CD4-positive, CD25-positive, alpha-beta regulatory T cell (primary cell): ENCODE measurements around the gene RFX1. TPM values are rescaled to one million over a fixed set of nuclear protein-coding genes. Genes with fewer than 3 reads are reported as not detected.

Experiments
- ATAC-seq, 2 donors: fragments of 150-1000 bp; cut with Tn5 transposase; one replicate each; pipeline ENCODE4 v1.10.0; 2021; ENCODE audit warnings: low read depth in 2 of 2, moderate number of reproducible peaks in 2 of 2, moderate library complexity in 1 of 2
- DNase-seq, 3 donors: peaks; one replicate each; pipeline versions ENCODE4 v3.0.0 to v3.0.0-alpha.2; 2012 to 2022; ENCODE audit warnings: mixed read lengths in 1 of 3
- H3K27ac ChIP-seq: one replicate; pipeline ENCODE4 v1.7.0; 2013; ENCODE audit warnings: mild to moderate bottlenecking, low read length; ENCODE audit not compliant: insufficient read depth, poor library complexity, severe bottlenecking
- H3K27me3 ChIP-seq: one replicate; pipeline ENCODE4 v1.7.0; 2013; ENCODE audit warnings: low read length; ENCODE audit not compliant: control insufficient read depth, insufficient read depth
- H3K36me3 ChIP-seq: one replicate; pipeline ENCODE4 v1.7.0; 2013; ENCODE audit warnings: mild to moderate bottlenecking, low read length, moderate library complexity; ENCODE audit not compliant: control insufficient read depth, insufficient read depth
- H3K4me1 ChIP-seq: 2 replicates; pipeline ENCODE4 v1.7.0; 2013; ENCODE audit warnings: mild to moderate bottlenecking, low read length; ENCODE audit not compliant: insufficient read depth, control insufficient read depth, poor library complexity, severe bottlenecking
- H3K4me3 ChIP-seq: one replicate; pipeline ENCODE4 v1.7.0; 2013; ENCODE audit warnings: low read depth, mild to moderate bottlenecking, low read length, moderate library complexity
- H3K9me3 ChIP-seq, 2 experiments: 1 replicate in 1 of 2; 2 replicates in 1 of 2; pipeline ENCODE4 v1.7.0; 2013; ENCODE audit warnings: low read length in 2 of 2, mild to moderate bottlenecking in 1 of 2, moderate library complexity in 1 of 2; ENCODE audit not compliant: control insufficient read depth in 2 of 2
- H3K27ac Mint-ChIP-seq, 3 donors: one replicate each; pipeline ENCODE4 v1.8.0; 2020 to 2022; ENCODE audit warnings: mild to moderate bottlenecking in 3 of 3, mixed read lengths in 3 of 3, moderate library complexity in 2 of 3
- H3K27me3 Mint-ChIP-seq: one replicate; pipeline ENCODE4 v1.8.0; 2022; ENCODE audit warnings: mild to moderate bottlenecking, mixed read lengths
- H3K36me3 Mint-ChIP-seq: one replicate; pipeline ENCODE4 v1.8.0; 2020; ENCODE audit warnings: mixed read lengths
- H3K4me1 Mint-ChIP-seq, 4 donors: one replicate each; pipeline ENCODE4 v1.8.0; 2020 to 2022; ENCODE audit warnings: mixed read lengths in 4 of 4, mild to moderate bottlenecking in 1 of 4
- H3K4me3 Mint-ChIP-seq, 4 donors: one replicate each; pipeline ENCODE4 v1.8.0; 2020 to 2022; ENCODE audit warnings: mild to moderate bottlenecking in 4 of 4, mixed read lengths in 4 of 4, moderate library complexity in 3 of 4
- H3K9me3 Mint-ChIP-seq, 7 donors: one replicate each; pipeline ENCODE4 v1.8.0; 2020 to 2022; ENCODE audit warnings: mixed read lengths in 7 of 7, mild to moderate bottlenecking in 3 of 7, moderate library complexity in 2 of 7
- polyA plus RNA-seq, 4 donors: library from polyadenylated mRNA; unstranded; fragments of 300-500 nt; fragmentation: Illumina TruSeq; gene quantifications; one replicate each; pipeline ENCODE4 v1.2.3, GENCODE V29; 2021
- total RNA-seq: library from RNA; stranded (reverse); gene quantifications from one replicate; pipeline ENCODE4 v1.2.3, GENCODE V29; 2022

RFX1 gene
- total RNA-seq (23.2 TPM), polyA plus RNA-seq (1 to 10 TPM in 2 of 4 donors, under 1 TPM in 2; 0.48 to 1.6 (median 0.83) TPM)

DNA sequence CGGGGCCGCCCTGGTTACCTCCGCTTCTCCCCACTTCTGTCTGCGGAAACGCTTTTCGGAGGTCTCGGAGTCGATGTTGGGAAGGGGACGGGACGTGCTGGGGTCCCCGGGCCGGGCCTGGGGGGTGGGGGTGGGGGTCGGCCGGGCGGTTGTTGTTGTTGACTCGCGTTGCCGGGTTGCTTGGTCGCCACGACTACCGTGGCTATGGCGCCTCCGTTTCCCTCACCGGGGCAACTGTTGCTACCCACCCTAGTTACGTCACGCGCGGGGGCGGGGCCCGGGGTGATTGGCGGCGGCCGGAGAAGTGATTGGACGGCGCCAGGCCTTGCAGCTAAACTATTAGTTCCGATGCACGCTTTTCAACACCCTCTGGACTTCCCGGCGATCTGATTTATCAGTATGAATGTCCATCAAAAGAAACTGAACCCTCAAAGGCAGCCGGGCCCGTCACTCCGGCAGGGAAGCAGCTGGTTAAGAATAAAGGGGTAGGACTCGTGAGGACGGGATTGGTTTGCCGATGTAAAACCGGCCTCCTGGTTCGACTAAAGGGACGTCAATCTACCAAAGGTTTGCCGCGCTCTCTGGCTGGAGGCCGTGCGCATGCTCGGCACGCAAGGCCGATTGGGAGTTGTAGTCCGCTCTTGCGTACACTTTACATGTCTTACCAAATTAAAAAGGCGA, at the start of gene RFX1:
Gene RFX1, minus strand, starts transcription at position 236 of the 681 bp plus-strand sequence. CDS start 12,477 bp downstream, outside the sequence.
- Histone ChIP-seq H3K4me1 (peaks cover 50% of the 10 kb centered on the region), H3K27me3 (no peaks in the 10 kb centered on the region), H3K9me3 (no peaks in the 10 kb centered on the region), H3K27ac (peak within 1 kb of the TSS; percentile 100), H3K36me3 (no peaks in the 10 kb centered on the region), H3K4me3 (peak within 1 kb of the TSS; percentile 81)
- DNase-seq: peak; percentile 100
- H3K9me3 Mint-ChIP-seq: no peaks in the 10 kb centered on the region
- ATAC-seq: peak; percentile 79 to 80
- peaks cover 12 to 45% (median 29%) of the 10 kb centered on the region in 4 donors for H3K4me1 Mint-ChIP-seq
- H3K36me3 Mint-ChIP-seq: no peaks in the 10 kb centered on the region
- H3K27ac Mint-ChIP-seq: peak within 1 kb of the TSS; percentile 98 to 99 (median 99)
- H3K4me3 Mint-ChIP-seq: peak within 1 kb of the TSS; percentile 89 to 96 (median 92)
- peaks cover 11% of the 10 kb centered on the region for H3K27me3 Mint-ChIP-seq

- peaks cover 0 to 29% (median 8%) of the 10 kb centered on the region in 4 donors for H3K4me1 Mint-ChIP-seq
- DNase-seq: no peak
- peaks cover 36% of the 10 kb centered on the region for H3K27me3 Mint-ChIP-seq
Observed at GRCh38 chr19:14055396-14055795, 49.3 kb upstream of the RFX1 start.

DNA sequence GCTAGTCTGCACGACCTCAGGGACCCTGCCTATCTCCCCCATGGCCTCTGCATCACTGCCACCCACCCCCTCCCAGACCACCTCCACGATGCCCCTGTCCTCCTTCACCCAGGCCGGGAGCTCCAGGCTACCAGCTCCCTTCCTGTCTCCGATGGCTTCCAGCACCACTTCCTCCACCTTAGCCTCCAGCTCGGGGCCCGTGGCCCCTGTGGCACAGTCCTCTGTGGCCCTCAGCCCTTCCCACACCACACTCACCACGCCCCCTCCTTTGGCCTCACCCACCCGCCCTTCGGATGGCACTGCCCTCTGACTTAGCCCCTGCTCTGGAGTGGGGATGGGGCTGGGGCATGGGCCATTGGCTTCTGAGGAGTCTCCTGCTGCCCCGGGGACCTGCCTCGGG, 48.6 kb upstream of the RFX1 start:
- no peak for ATAC-seq

More at GRCh38 chr19:14055396-14055795, 49.3 kb upstream of the RFX1 start:
- Histone ChIP-seq H3K27me3 (peaks cover 10% of the 10 kb centered on the region), H3K9me3 (no peaks in the 10 kb centered on the region), H3K4me1 (peaks cover 17% of the 10 kb centered on the region), H3K27ac (no peak overlapping the region), H3K4me3 (no peak overlapping the region), H3K36me3 (peaks cover 26% of the 10 kb centered on the region)
- ATAC-seq: no peak
- H3K9me3 Mint-ChIP-seq: peaks cover 0 to 3% (median 0%) of the 10 kb centered on the region in 7 donors
- H3K36me3 Mint-ChIP-seq: peaks cover 16% of the 10 kb centered on the region
- no peak overlapping the region for H3K4me3 Mint-ChIP-seq
- no peak overlapping the region for H3K27ac Mint-ChIP-seq

GRCh38 chr19:14054099-14054498, 48.0 kb upstream of the RFX1 start:
- Mint-ChIP-seq H3K27ac (peak overlapping the region in 2 of 3 donors; percentile 33 to 46), H3K4me3 (no peak overlapping the region), H3K9me3 (peaks cover 0 to 3% (median 0%) of the 10 kb centered on the region in 7 donors), H3K4me1 (peaks cover 0 to 23% (median 8%) of the 10 kb centered on the region in 4 donors), H3K27me3 (peaks cover 25% of the 10 kb centered on the region), H3K36me3 (peaks cover 23% of the 10 kb centered on the region)
- H3K4me3 ChIP-seq: no peak overlapping the region
- no peaks in the 10 kb centered on the region for H3K9me3 ChIP-seq
- H3K27ac ChIP-seq: no peak overlapping the region
- H3K36me3 ChIP-seq: peaks cover 34% of the 10 kb centered on the region
- no peak for ATAC-seq
- DNase-seq: no peak
- H3K4me1 ChIP-seq: peaks cover 17% of the 10 kb centered on the region
- peaks cover 8% of the 10 kb centered on the region for H3K27me3 ChIP-seq

More for the DNA sequence above, 48.6 kb upstream of the RFX1 start:
- H3K4me1 ChIP-seq: peaks cover 17% of the 10 kb centered on the region
- no peaks in the 10 kb centered on the region for H3K9me3 ChIP-seq
- peaks cover 22% of the 10 kb centered on the region for H3K36me3 Mint-ChIP-seq
- H3K36me3 ChIP-seq: peaks cover 31% of the 10 kb centered on the region
- peaks cover 0 to 3% (median 0%) of the 10 kb centered on the region in 7 donors for H3K9me3 Mint-ChIP-seq
- H3K4me3 Mint-ChIP-seq: no peak overlapping the region
- H3K27ac ChIP-seq: no peak overlapping the region
- no peak overlapping the region for H3K27ac Mint-ChIP-seq
- H3K27me3 ChIP-seq: peaks cover 8% of the 10 kb centered on the region
- H3K4me1 Mint-ChIP-seq: peaks cover 0 to 25% (median 8%) of the 10 kb centered on the region in 4 donors
- H3K4me3 ChIP-seq: no peak overlapping the region
- DNase-seq: no peak
- H3K27me3 Mint-ChIP-seq: peaks cover 30% of the 10 kb centered on the region

DNA sequence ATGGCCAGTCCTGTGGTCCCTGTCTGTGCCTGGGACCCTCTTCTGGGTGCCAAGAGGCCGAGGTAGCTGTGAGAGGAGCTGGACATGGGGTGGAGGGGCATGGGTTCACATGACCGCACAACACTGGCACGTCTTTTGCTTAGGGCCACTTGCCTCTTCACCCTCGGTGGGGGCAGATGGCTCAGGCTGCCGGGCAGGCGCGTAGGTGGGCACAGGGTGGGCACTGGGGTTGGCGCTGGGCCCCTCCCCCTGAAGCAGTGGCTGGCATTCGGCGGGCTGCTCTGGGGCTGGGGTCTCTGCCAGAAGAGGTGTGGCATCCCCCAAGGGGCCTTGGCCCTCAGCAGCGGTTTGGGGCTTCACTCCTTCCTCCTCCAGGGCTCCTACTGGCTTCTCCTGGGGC, 47.4 kb upstream of the RFX1 start:
- DNase-seq (no peak), ATAC-seq (no peak)
- H3K9me3 Mint-ChIP-seq: peaks cover 0 to 3% (median 0%) of the 10 kb centered on the region in 7 donors
- peaks cover 26% of the 10 kb centered on the region for H3K36me3 Mint-ChIP-seq
- peaks cover 19% of the 10 kb centered on the region for H3K27me3 Mint-ChIP-seq
- Histone ChIP-seq H3K4me1 (peaks cover 12% of the 10 kb centered on the region), H3K4me3 (no peak overlapping the region), H3K36me3 (peaks cover 40% of the 10 kb centered on the region), H3K27me3 (peaks cover 6% of the 10 kb centered on the region), H3K27ac (no peak overlapping the region), H3K9me3 (no peaks in the 10 kb centered on the region)
- H3K27ac Mint-ChIP-seq: peak overlapping the region in 1 of 3 donors; percentile 46
- peaks cover 0 to 20% (median 8%) of the 10 kb centered on the region in 4 donors for H3K4me1 Mint-ChIP-seq
- no peak overlapping the region for H3K4me3 Mint-ChIP-seq

DNA sequence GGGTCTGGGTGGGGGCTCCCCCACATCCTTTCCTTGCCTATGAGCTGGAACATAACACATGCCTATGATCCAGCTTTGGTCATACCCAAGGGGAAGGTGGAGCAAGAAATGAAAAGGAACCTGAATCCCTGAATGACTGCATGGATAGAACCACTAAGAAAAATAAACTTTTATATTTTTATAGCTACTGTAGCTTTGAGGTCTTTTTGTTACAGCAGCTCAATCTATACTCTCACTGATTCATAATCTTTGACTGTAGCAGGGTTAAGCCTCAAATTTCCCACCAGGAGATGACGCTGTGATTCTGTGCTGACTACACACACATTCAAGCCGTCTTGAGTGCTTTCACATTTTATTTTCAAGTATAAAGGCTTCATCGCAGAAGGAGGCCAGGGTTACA, 46.9 kb upstream of the RFX1 start:
- peaks cover 8% of the 10 kb centered on the region for H3K4me1 ChIP-seq
- Mint-ChIP-seq H3K4me1 (peaks cover 0 to 18% (median 6%) of the 10 kb centered on the region in 4 donors), H3K27ac (no peak overlapping the region), H3K4me3 (no peak overlapping the region), H3K9me3 (peaks cover 0 to 3% (median 0%) of the 10 kb centered on the region in 7 donors), H3K36me3 (peaks cover 28% of the 10 kb centered on the region), H3K27me3 (peaks cover 15% of the 10 kb centered on the region)
- H3K9me3 ChIP-seq: no peaks in the 10 kb centered on the region
- ATAC-seq (no peak), DNase-seq (no peak)
- H3K4me3 ChIP-seq: no peak overlapping the region
- H3K36me3 ChIP-seq: peaks cover 44% of the 10 kb centered on the region
- H3K27me3 ChIP-seq: peaks cover under 1% of the 10 kb centered on the region
- no peak overlapping the region for H3K27ac ChIP-seq

- Histone ChIP-seq H3K4me3 (no peak overlapping the region), H3K9me3 (no peaks in the 10 kb centered on the region), H3K27ac (no peak overlapping the region), H3K36me3 (peaks cover 47% of the 10 kb centered on the region), H3K4me1 (peaks cover 3% of the 10 kb centered on the region), H3K27me3 (no peaks in the 10 kb centered on the region)
- ATAC-seq (no peak), DNase-seq (no peak)
- Mint-ChIP-seq H3K4me1 (peaks cover 0 to 13% (median 6%) of the 10 kb centered on the region in 4 donors), H3K4me3 (no peak overlapping the region), H3K27me3 (peaks cover 11% of the 10 kb centered on the region), H3K27ac (no peak overlapping the region), H3K36me3 (peaks cover 28% of the 10 kb centered on the region), H3K9me3 (peaks cover 0 to 3% (median 0%) of the 10 kb centered on the region in 7 donors)
Observed at GRCh38 chr19:14052470-14052869, 46.4 kb upstream of the RFX1 start.
